HG03196 (cell line): Measurements from ENCODE around the gene BMPR1B.
"Not testable (repeated sequence)": the region's sequence is repeated elsewhere in the genome, so short reads cannot be mapped to it uniquely, and the experiment has no call there.

ENCODE experiments used
- ATAC-seq: cut with Tn5 transposase; IDR thresholded peaks from one replicate; pipeline ENCODE4 v1.9.1; 2021; ENCODE audit not compliant: unreplicated experiment

BMPR1B gene

GRCh38 chr4:94831607-94832006, 73.9 kb downstream of the BMPR1B start:
- ATAC-seq: no peak

- not testable (repeated sequence) for ATAC-seq
These were observed 74.6 kb downstream of the BMPR1B start for GRCh38 chr4:94832329-94832728.

- ATAC-seq: no peak
These were observed 75.6 kb downstream of the BMPR1B start for GRCh38 chr4:94833394-94833793.

- no peak for ATAC-seq
These were observed 76.7 kb downstream of the BMPR1B start for GRCh38 chr4:94834501-94834900.

GRCh38 chr4:94841166-94841863, 83.6 kb downstream of the BMPR1B start:
- not testable (repeated sequence) for ATAC-seq

- ATAC-seq: no peak
These were observed 84.1 kb downstream of the BMPR1B start for GRCh38 chr4:94841864-94842221.

- no peak for ATAC-seq
These were observed 85.5 kb downstream of the BMPR1B start for GRCh38 chr4:94843216-94843615.

GRCh38 chr4:94848326-94848725, 90.6 kb downstream of the BMPR1B start:
- no peak for ATAC-seq

GRCh38 chr4:94849901-94850300, 92.1 kb downstream of the BMPR1B start:
- no peak for ATAC-seq

- no peak for ATAC-seq
These were observed 94.9 kb downstream of the BMPR1B start for GRCh38 chr4:94852616-94853015.

- ATAC-seq: no peak
These were observed 98.3 kb downstream of the BMPR1B start for GRCh38 chr4:94856030-94856429.

- ATAC-seq: no peak
These were observed 112.4 kb downstream of the BMPR1B start for GRCh38 chr4:94870146-94870545.

GRCh38 chr4:94871644-94872305, 114.0 kb downstream of the BMPR1B start:
- no peak for ATAC-seq

- no peak for ATAC-seq
These were observed 120.2 kb downstream of the BMPR1B start for GRCh38 chr4:94877973-94878372.

- no peak for ATAC-seq
These were observed 123.2 kb downstream of the BMPR1B start for GRCh38 chr4:94880956-94881355.

GRCh38 chr4:94882756-94883155, 125.0 kb downstream of the BMPR1B start:
- no peak for ATAC-seq

GRCh38 chr4:94887027-94887426, 129.3 kb downstream of the BMPR1B start:
- ATAC-seq: no peak

- no peak for ATAC-seq
These were observed 131.8 kb downstream of the BMPR1B start for GRCh38 chr4:94889523-94889922.

- no peak for ATAC-seq
These were observed 132.2 kb downstream of the BMPR1B start for GRCh38 chr4:94889946-94890345.

GRCh38 chr4:94890579-94890978, 132.8 kb downstream of the BMPR1B start:
- no peak for ATAC-seq

GRCh38 chr4:94892051-94892450, 134.3 kb downstream of the BMPR1B start:
- ATAC-seq: no peak

GRCh38 chr4:94895081-94895480, 137.3 kb downstream of the BMPR1B start:
- ATAC-seq: no peak

- ATAC-seq: no peak
These were observed 139.3 kb downstream of the BMPR1B start for GRCh38 chr4:94897023-94897422.
